ENCODE measurements around the gene LSM3.

GRCh38 chr3:14135581-14135980, 43.0 kb upstream of the LSM3 start:
- no peak for TF ChIP-seq CTCF (IDR thresholded peaks at IDR 0.05; ENCODE audit: insufficient read depth, low read depth, low read length)
- no peak for TF ChIP-seq EZH2 (IDR thresholded peaks at IDR 0.05; ENCODE audit: insufficient read depth, low read length)

Measured in astrocyte (in vitro differentiated cells and primary cell).